IPS DF 6.9 (cell line): ENCODE measurements around the gene OR2C1.

ENCODE experiments used
- DNase-seq: peaks from one replicate; pipeline ENCODE4 v3.0.0-alpha.2; 2013; ENCODE audit warnings: low read depth, low spot score
- H3K27ac ChIP-seq: one replicate; pipeline ENCODE4 v1.5.1; 2013; ENCODE audit warnings: low read length, control low read depth
- H3K27me3 ChIP-seq: 2 replicates; pipeline ENCODE4 v1.6.1; 2013; ENCODE audit warnings: mild to moderate bottlenecking, low read length; ENCODE audit not compliant: control insufficient read depth, insufficient read depth
- H3K36me3 ChIP-seq: 2 replicates; pipeline ENCODE4 v1.6.1; 2013; ENCODE audit warnings: low read length; ENCODE audit not compliant: control insufficient read depth, insufficient read depth
- H3K4me1 ChIP-seq: 2 replicates; pipeline ENCODE4 v1.6.1; 2013; ENCODE audit warnings: low read length; ENCODE audit not compliant: control insufficient read depth, insufficient read depth
- H3K4me3 ChIP-seq: 2 replicates; pipeline ENCODE4 v1.5.1; 2013; ENCODE audit warnings: mild to moderate bottlenecking, low read length
- H3K9me3 ChIP-seq: 2 replicates; pipeline ENCODE4 v1.6.1; 2013; ENCODE audit warnings: low read length, inconsistent platforms; ENCODE audit not compliant: control insufficient read depth, insufficient read depth
- WGBS: extraction: QIAGEN DNeasy Blood & Tissue Kit; methylation state at CpG from one replicate; pipeline ENCODE4 v1.1.7; 2013; ENCODE audit warnings: mixed read lengths, missing lambda C conversion rate; ENCODE audit not compliant: insufficient read length, insufficient coverage; 5-methylcytosine and 5-hydroxymethylcytosine counted together

The OR2C1 gene

DNA sequence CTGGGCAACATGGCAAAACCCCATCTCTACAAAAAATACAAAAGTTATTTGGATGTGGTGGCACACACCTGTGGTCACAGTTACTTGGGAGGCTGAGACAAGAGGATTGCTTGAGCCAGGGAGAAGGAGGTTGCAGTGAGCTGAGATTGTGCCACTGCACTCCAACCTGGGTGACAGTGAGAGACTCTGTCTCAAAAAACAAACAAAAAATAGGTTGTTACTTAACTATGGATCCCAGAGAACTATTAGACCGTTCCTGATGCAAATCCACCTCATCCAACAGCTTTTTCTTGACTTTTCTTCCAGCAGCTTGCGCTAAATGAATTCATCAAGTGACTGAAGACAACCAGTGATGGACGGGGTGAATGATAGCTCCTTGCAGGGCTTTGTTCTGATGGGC lies at the start of gene OR2C1:
OR2C1 (plus strand) TSS at position 301 of the 400 bp plus-strand sequence; CDS start at position 353, 52 bp downstream.
- Histone ChIP-seq H3K27ac (no peak within 1 kb of the TSS), H3K4me3 (no peak within 1 kb of the TSS), H3K36me3 (no peaks in the 10 kb centered on the region), H3K4me1 (no peaks in the 10 kb centered on the region), H3K27me3 (no peaks in the 10 kb centered on the region), H3K9me3 (no peaks in the 10 kb centered on the region; the same call in 1 of the 2 replicates)
- WGBS = no CpG with 5 or more reads among the region's 3 CpGs
- DNase-seq = no peak

DNA sequence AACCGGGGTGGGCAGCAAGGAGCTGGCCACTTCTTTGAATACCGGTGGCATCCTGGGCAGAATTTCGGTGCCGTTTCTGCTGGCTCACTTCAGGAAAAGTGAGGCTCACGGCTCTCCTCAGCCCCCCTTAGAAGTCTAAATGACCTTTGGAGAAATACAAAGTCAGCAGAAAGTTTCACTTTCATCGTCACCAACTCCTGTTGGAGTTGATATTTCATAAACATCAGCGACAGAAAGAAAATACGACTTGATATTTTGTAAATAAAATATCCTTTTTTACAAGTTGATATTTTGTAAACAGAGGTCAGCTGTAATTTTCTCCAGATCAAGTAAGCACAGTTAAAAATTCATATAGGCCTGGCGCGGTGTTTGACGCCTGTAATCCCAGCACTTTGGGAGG lies 49.6 kb upstream of the OR2C1 start:
- Histone ChIP-seq H3K4me3 (peak overlapping the region; percentile 57), H3K4me1 (no peaks in the 10 kb centered on the region), H3K36me3 (peaks cover 11% of the 10 kb centered on the region; the same call in 1 of the 2 replicates), H3K27me3 (no peaks in the 10 kb centered on the region), H3K9me3 (peaks cover 5% of the 10 kb centered on the region; the same call in 1 of the 2 replicates), H3K27ac (no peak overlapping the region)
- WGBS = no CpG with 5 or more reads among the region's 11 CpGs
- DNase-seq = no peak

- Histone ChIP-seq H3K36me3 (peaks cover 31% of the 10 kb centered on the region), H3K4me1 (no peaks in the 10 kb centered on the region), H3K27me3 (no peaks in the 10 kb centered on the region), H3K27ac (no peak overlapping the region), H3K4me3 (no peak overlapping the region), H3K9me3 (peaks cover 10% of the 10 kb centered on the region)
- DNase-seq = no peak
- no CpG with 5 or more reads among the region's 4 CpGs for WGBS
These were observed 44.2 kb upstream of the OR2C1 start for GRCh38 chr16:3311496-3311895.

DNA sequence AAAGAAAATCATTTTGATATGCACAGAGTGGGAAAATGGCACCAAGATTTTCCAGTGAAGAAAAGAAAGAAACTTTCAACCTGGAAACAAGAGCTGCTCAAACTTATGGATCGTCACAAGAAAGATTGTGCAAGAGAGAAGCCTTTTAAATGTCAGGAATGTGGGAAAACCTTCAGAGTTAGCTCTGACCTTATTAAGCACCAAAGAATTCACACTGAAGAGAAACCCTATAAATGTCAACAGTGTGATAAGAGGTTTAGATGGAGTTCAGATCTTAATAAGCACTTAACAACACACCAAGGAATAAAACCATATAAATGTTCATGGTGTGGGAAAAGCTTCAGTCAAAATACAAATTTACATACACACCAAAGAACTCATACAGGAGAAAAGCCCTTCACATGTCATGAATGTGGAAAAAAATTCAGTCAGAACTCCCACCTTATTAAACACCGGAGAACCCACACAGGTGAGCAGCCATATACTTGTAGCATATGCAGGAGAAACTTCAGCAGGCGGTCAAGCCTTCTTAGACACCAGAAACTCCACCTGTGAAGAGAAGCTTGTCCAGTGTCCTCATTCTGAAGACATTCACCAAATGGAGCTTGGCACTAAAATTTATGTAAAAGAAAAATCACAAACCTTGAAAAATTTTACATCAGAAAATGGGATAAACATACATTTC lies 38.2 kb upstream of the OR2C1 start:
- no peak for DNase-seq
- Histone ChIP-seq H3K4me1 (no peaks in the 10 kb centered on the region), H3K4me3 (no peak overlapping the region), H3K27me3 (no peaks in the 10 kb centered on the region), H3K27ac (no peak overlapping the region), H3K36me3 (peaks cover 32% of the 10 kb centered on the region), H3K9me3 (peaks cover 19% of the 10 kb centered on the region)
- no CpG with 5 or more reads among the region's 3 CpGs for WGBS

DNA sequence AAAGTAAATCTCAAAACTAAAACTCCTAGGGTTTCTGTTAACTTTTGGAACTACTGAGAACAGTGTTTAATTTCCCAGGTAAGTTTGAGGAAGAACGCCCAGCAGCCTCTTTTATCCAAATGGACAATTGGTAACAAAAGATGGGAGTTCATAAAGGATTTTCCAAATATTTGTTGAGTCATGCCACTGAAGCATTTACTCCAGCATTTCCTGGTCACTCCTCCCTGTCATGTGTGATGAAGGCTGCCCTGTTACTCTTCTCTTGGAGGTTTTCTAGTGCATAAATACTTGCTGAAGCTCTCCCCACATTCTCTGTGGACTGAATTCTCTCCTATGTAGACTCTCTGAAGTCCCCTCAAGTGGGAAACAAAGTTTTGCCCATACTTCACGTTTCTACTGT lies 33.9 kb upstream of the OR2C1 start:
- Histone ChIP-seq H3K4me3 (no peak overlapping the region), H3K27ac (no peak overlapping the region), H3K9me3 (peaks cover 14% of the 10 kb centered on the region), H3K27me3 (no peaks in the 10 kb centered on the region), H3K36me3 (peaks cover 12% of the 10 kb centered on the region; the same call in 1 of the 2 replicates), H3K4me1 (no peaks in the 10 kb centered on the region; the same call in 1 of the 2 replicates)
- no CpG with 5 or more reads among the region's 2 CpGs for WGBS
- DNase-seq = no peak

GRCh38 chr16:3327514-3327913 lies 28.2 kb upstream of the OR2C1 start:
- Histone ChIP-seq H3K36me3 (no peaks in the 10 kb centered on the region), H3K27ac (no peak overlapping the region), H3K4me1 (no peaks in the 10 kb centered on the region; the same call in 1 of the 2 replicates), H3K27me3 (no peaks in the 10 kb centered on the region), H3K9me3 (no peaks in the 10 kb centered on the region; the same call in 1 of the 2 replicates), H3K4me3 (no peak overlapping the region)
- no peak for DNase-seq
- WGBS = no CpG with 5 or more reads among the region's 4 CpGs

GRCh38 chr16:3328104-3328503 lies 27.6 kb upstream of the OR2C1 start:
- no CpG with 5 or more reads among the region's 3 CpGs for WGBS
- no peak overlapping the region for H3K27ac ChIP-seq
- no peaks in the 10 kb centered on the region for H3K27me3 ChIP-seq
- DNase-seq = no peak
- no peaks in the 10 kb centered on the region; the same call in 1 of the 2 replicates for H3K9me3 ChIP-seq
- no peaks in the 10 kb centered on the region; the same call in 1 of the 2 replicates for H3K4me1 ChIP-seq
- no peaks in the 10 kb centered on the region for H3K36me3 ChIP-seq
- H3K4me3 ChIP-seq = no peak overlapping the region

- Histone ChIP-seq H3K36me3 (no peaks in the 10 kb centered on the region), H3K27me3 (no peaks in the 10 kb centered on the region), H3K4me1 (no peaks in the 10 kb centered on the region; the same call in 1 of the 2 replicates), H3K4me3 (no peak overlapping the region), H3K27ac (no peak overlapping the region), H3K9me3 (no peaks in the 10 kb centered on the region)
- DNase-seq = no peak
- WGBS = no CpG with 5 or more reads among the region's 2 CpGs
These were observed 27.0 kb upstream of the OR2C1 start for GRCh38 chr16:3328643-3329042.

GRCh38 chr16:3346041-3346440 lies 9.6 kb upstream of the OR2C1 start:
- H3K4me3 ChIP-seq = no peak overlapping the region
- H3K27ac ChIP-seq = no peak overlapping the region
- no peaks in the 10 kb centered on the region for H3K9me3 ChIP-seq
- H3K4me1 ChIP-seq = no peaks in the 10 kb centered on the region
- WGBS = no CpG with 5 or more reads among the region's 2 CpGs
- H3K36me3 ChIP-seq = no peaks in the 10 kb centered on the region
- no peaks in the 10 kb centered on the region for H3K27me3 ChIP-seq
- no peak for DNase-seq

- Histone ChIP-seq H3K36me3 (no peaks in the 10 kb centered on the region), H3K9me3 (no peaks in the 10 kb centered on the region), H3K4me3 (no peak overlapping the region), H3K4me1 (no peaks in the 10 kb centered on the region), H3K27me3 (no peaks in the 10 kb centered on the region), H3K27ac (no peak overlapping the region)
- no peak for DNase-seq
- WGBS = no CpG with 5 or more reads among the region's 10 CpGs
These were observed 8.1 kb upstream of the OR2C1 start for GRCh38 chr16:3347586-3347985.
